GM13977 (cell line): ENCODE measurements around the gene ERCC6L2.

Source experiments
- DNase-seq: peaks from one replicate; pipeline ENCODE4 v3.0.0; 2012; ENCODE audit warnings: low spot score
- CTCF ChIP-seq: IDR thresholded peaks from 2 replicates; pipeline ENCODE4 v1.5.1; 2012; ENCODE audit warnings: mild to moderate bottlenecking, control low read depth; ENCODE audit not compliant: insufficient read depth; ENCODE audit errors: extremely low read depth, missing control alignments
- in situ Hi-C: fragments of 300-500 bp; cut with MboI; formaldehyde crosslinking; loops from one replicate; pipeline ENCODE4 v1.12.0; 2022; ENCODE audit warnings: low sequenced_read_pairs, low pct_unique_long_range_greater_than_20kb, mixed read lengths, inconsistent platforms; ENCODE audit not compliant: unreplicated experiment

Gene ERCC6L2

GRCh38 chr9:95835393-95835792 is 40.1 kb upstream of the ERCC6L2 start:
- in situ Hi-C loops = no loop called here
- no peak for TF ChIP-seq CTCF
- no peak for DNase-seq

- DNase-seq = no peak
- in situ Hi-C loops = no loop called here
- TF ChIP-seq CTCF = no peak
Observed at GRCh38 chr9:95836072-95836471, 39.4 kb upstream of the ERCC6L2 start.

- no peak for DNase-seq
- no peak for TF ChIP-seq CTCF
- in situ Hi-C loops = no loop called here
Observed at GRCh38 chr9:95839012-95839411, 36.5 kb upstream of the ERCC6L2 start.

- DNase-seq = no peak
Observed at GRCh38 chr9:95840074-95840473, 35.4 kb upstream of the ERCC6L2 start.

GRCh38 chr9:95841377-95841776 is 34.1 kb upstream of the ERCC6L2 start:
- no peak for DNase-seq
- in situ Hi-C loops = no loop called here

More at GRCh38 chr9:95840074-95840473, 35.4 kb upstream of the ERCC6L2 start:
- in situ Hi-C loops = no loop called here
- TF ChIP-seq CTCF = no peak

GRCh38 chr9:95845751-95846150 is 29.7 kb upstream of the ERCC6L2 start:
- in situ Hi-C loops = no loop called here
- DNase-seq = no peak
- TF ChIP-seq CTCF = no peak

More at GRCh38 chr9:95841377-95841776, 34.1 kb upstream of the ERCC6L2 start:
- TF ChIP-seq CTCF = no peak

GRCh38 chr9:95848764-95849163 is 26.7 kb upstream of the ERCC6L2 start:
- in situ Hi-C loops = no loop called here
- DNase-seq = no peak
- TF ChIP-seq CTCF = no peak
